Inferior parietal cortex (tissue), 1 donor: ENCODE measurements around the gene PROKR1.
"Not testable (repeated sequence)": the region's sequence is repeated elsewhere in the genome, so short reads cannot be mapped to it uniquely, and the experiment has no call there.

Source experiments
- DNase-seq: peaks from one replicate; pipeline ENCODE4 v3.0.0-alpha.2; 2016; ENCODE audit errors: extremely low spot score

The PROKR1 gene

DNA sequence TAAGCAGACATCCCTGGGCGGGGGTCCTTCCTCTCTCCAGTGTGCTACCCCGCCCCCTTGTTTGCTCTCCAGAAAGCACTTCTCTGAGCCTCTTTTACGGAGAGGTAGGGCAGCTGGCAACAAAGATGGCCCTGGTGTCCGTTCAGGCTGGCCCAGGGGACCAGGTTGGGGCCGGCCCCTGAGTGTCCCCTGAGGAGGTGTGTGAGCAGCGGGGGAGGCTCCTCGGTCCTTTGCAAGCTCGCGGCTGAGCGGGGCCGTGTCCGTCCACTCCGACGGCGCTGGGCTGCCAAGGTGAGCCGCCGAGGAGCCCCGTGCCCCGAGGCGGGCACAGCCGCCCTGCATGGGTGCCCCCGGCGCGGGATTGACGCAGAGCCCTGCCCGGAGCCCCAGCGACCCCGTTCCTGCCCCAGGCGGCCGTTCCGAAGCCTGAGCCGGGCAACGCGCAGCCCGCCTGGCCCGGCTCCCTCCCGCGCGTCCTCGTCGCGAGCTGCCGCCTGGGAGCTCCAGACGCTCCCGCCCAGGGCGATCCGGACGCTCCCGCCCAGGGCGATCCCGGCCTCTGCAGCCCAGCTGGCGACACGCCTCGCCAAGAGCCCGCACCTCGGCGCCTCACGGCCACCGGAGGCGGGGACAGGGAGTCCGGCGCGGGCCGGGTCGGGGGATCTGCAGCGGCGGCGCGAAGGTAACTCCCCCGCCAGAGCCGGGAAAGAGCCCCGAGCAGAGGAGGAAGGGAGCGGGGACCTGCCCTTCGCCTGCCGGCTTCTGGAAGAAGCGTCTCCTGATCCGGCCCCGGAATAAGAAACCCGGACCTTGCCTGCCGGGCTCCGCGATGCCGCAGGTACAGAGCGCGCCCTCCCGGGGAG lies at the start of gene PROKR1:
TSS of gene PROKR1 (plus strand) at position 569 of the 863 bp plus-strand sequence. CDS start 2,243 bp downstream, outside the sequence.
- DNase-seq: no peak

DNA sequence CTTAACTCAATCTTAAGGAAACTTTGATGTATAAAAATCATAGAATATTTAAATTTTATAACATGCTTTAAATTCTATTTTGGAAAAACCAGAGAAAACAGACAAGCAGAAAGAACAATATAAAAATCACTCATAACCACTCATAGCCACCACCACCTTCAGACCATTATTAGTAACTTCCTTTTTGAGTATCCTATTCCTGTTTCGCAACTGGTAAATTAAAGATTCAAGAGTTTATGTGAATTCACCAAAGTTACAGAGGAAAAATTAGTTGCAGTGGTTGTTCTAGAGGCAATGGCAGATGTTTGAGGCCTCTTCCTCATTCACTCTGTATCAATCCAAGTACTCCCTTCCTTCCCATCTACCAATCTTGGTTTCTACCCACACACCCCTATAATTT lies 49.3 kb upstream of the PROKR1 start:
- DNase-seq: no peak

DNA sequence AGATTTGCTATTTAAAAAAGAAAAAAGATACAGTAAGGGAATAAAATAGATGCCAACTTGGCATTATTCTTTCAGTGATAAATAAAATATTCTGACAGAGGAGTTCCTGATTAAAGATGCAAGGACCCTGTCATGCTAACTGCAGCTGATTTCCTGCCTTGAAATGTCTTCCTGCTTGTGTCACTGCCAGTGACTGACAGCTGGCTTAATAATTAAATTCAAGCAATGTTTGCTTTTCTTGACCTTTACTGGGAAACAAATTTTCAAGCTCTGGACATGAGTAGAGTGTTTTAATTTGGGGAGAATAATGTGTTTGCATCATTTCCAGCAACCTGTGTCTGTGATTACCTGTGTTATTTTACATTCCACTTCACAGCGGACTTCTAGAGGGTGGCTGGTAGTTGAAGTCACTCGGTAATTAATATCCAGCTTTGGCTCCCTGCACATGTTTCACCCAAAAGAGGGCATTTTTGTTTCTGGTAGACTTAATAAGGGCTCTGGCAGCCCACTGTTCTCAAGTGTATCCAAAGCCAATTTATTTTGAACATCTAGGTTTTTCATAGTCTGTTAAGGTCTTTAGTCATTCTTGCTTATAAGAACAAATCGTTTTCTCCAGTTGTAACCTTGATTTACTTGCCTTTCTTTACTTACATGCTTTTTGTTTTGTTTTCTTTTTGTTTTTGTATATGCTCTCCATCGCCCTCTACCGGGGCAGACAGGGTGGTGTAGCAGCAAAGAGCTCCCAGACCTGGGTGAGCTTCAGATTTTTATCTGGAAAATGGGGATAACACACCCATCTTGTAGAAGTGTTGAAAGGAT lies 48.5 kb upstream of the PROKR1 start:
- DNase-seq: peak; percentile 19

DNA sequence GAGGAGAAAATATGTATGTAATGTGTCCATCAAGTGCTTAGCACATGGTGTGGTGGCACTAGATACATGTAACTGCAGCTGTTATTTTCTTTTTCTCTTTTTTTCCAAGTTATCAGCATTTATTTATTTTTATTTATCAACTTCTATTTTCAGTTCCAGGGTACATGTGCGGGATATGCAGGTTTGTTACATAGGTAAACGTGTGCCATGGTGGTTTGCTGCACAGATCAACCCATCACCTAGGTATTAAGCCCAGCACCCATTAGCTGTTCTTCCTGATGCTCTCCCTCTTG lies 47.9 kb upstream of the PROKR1 start:
- not testable (repeated sequence) for DNase-seq

DNA sequence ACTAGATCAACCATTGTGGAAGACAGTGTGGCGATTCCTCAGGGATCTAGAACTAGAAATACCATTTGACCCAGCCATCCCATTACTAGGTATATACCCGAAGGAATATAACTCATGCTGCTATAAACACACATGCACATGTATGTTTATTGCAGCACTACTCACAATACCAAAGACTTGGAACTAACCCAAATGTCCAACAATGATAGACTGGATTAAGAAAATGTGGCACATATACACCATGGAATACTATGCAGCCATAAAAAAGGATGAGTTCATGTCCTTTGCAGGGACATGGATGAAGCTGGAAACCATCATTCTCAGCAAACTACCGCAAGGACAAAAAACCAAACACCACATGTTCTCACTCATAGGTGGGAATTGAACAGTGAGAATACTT lies 42.9 kb upstream of the PROKR1 start:
- DNase-seq: not testable (repeated sequence)

DNA sequence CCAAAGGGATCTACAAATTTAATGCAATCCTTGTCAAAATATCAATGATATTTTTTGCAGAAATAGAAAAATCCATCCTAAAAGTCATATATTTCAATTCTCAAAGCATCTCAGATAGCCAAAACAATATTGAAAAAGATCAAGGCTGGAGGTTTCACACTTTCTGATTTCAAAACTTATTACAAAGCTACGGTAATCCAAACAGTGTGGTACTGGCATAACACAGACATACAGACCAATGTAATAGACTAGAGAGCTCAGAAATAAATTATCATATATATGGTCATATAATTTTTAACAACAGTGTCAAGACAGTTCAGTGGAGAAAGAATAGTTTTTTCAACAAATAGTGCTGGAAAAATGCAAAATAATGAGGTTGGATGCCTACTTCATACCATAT lies 40.3 kb upstream of the PROKR1 start:
- DNase-seq: no peak

DNA sequence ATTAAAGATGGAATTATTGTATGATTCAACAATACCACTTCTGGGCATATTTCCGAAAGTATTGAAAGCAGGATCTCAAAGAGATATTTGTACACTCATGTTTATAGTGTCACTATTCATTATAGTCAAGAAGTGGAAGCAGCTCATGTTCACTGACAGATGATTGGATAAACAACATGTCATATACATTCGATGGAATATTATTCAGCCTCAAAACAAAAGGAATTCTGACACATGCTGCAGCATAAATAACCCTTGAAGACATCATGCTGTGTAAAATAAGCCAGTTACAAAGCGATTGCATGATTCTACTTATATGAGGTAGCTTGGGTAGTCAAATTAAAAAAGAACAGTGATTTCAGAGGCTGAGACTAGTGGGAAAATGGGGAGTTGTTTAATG lies 39.3 kb upstream of the PROKR1 start:
- DNase-seq: no peak

DNA sequence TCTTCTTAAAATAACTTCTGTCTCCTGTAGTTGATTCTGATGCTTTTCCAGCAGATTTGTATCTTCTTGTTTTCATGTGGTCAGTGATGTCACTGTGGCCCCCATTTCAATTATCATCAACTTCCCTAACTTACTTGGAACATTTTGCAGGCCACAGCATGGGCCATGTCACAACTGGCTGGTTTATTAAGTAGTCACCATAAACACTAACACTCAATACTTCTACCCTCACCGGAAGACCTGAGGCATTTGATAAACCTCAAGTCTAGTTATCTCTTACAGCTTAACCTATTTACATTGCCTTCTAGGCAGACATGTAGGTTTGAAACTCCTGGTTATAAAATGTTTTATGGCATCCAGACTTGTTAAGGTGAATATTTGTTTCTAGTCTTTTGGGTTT lies 37.4 kb upstream of the PROKR1 start:
- DNase-seq: no peak

DNA sequence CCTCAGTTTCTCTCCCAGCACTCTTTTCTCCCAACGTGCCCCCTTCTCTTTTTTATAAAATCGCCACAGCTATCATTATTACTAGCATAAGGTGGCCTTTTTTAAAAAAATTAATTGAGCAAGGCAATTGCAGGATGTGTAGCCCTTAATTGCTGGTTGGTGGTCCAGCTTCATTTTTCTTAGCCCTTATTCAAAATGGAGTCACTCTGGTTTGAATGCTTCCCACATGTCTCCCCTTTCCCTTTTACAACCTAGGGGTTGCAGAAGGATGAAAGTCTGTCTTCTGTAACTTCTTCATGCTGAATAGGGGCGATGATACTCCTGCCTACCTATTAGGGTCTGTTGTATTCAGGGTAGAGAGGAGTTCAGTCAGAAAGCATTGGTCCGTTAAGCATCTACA lies 36.6 kb upstream of the PROKR1 start:
- no peak for DNase-seq

DNA sequence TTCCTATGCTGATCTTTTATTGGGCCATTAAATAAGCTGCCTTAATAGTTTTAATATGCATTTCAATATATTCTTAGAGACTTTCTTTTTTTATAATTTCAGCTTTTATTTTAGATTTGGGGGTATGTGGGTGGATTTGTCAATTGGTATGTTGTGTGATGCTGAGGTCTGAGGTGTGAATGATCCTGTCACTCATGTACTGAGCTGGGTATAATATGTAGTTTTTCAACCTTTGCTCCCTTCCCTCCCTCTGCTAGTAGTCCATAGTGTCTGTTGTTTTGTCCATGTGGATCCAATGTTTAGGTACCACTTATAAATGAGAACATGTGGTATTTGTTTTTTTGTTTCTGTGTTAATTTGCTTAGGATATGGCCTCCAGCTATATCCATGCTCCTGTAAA lies 35.5 kb upstream of the PROKR1 start:
- no peak for DNase-seq

DNA sequence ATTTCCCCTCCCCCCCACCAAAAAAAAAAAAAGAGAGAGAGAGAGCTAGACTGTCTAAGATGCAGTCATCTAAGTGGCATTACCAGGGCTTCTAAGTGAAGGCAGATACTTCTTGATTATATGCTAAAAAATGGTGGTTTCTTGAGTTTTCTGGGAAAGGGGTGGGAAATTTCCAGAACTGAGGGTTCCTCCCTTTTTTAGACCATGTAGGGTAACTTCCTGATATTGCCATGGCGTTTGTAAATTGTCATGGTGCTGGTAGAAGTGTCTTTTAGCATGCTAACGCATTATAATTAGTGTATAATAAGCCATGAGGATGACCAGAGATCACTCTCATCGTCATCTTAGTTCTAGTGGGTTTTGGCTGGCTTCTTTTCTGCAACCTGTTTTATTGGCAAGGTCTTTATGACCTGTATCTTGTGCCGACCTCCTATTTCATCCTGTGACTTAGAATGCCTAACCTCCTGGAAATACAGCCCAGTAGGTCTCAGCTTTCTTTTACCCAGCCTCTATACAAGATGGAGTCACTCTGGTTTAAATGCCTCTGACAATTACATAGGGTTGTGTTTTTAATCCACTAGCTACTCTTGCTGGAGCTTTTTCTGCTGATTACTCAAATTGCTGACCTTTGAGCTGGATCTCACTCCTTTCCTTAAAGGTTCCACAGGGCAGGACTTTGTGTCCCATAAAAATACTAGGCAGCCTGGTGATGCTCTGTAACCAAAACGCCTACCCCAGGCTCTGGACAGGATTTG lies 30.4 kb upstream of the PROKR1 start:
- DNase-seq: no peak

DNA sequence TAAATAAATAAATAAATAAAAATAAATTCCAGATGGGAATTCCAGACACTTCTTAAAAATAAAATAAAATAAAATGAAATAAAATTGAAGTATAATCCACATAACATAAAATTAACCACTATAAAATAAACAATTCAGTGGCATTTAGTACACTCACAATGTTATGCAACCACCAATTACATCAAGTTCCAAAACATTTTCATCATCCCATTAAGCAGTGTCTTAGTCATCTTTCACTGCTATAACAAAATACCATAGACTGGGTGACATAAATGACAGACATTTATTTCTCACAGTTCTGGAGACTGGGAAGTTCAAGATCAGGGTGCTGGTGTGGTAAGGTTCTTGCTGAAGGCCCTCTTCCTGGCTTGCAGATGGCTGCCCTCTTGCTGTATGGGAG lies 22.6 kb upstream of the PROKR1 start:
- DNase-seq: no peak

DNA sequence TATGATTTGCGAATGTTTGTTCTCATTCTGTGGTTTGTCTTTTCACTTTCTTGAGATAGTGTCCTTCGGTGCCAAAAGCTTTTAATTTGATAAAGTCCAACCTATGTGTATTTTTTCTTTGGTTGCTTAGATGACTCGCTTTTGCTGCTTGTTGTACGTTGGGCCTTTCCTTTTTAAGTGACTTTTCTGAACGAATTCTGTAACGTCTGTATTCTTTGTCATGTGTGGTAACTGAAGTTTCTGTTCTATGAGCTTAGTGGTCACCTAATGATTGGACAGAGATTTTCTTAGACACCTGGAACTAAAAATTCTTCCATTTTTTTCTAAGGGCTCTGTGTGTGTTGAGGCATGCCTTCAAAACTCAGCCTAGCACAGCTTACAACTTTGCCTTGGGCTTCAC lies 19.6 kb upstream of the PROKR1 start:
- DNase-seq: no peak

DNA sequence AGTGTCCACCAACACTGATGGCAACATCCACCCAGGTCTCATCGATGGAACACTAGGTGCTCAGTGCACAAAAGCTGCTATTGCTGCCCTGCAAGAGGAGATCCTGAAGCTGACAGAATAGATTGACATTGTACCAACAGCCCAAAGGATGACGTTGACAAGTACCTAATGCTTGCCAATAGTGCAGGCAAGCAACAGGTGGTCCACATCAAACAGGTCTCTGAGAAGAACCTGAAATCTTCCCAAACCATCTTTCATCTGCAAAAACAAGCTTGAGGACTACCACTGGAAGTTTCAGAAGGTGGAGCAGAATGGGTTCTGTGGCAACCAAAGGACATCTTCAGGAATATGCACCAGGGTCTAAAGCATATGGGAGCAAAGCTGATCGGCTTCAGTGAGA lies 15.8 kb upstream of the PROKR1 start:
- no peak for DNase-seq

DNA sequence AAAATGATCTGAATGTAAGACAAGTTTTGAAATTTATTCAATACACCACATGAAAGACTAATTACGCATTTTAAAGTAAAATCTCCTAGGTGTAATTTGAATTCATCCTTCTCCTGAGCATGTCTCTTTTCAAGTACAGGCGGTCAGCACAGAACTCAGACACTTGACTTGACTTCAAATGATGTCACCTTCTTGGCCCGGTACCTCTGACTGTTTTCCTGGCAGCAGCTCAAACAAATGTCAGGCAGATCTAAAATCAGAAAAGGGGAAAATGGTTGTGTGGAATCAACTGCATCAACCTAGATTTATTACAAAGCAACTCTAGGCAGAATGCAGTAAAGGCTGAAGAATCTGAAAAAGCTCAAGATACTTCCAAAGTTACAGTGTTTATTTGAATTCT lies 11.4 kb upstream of the PROKR1 start:
- DNase-seq: no peak

DNA sequence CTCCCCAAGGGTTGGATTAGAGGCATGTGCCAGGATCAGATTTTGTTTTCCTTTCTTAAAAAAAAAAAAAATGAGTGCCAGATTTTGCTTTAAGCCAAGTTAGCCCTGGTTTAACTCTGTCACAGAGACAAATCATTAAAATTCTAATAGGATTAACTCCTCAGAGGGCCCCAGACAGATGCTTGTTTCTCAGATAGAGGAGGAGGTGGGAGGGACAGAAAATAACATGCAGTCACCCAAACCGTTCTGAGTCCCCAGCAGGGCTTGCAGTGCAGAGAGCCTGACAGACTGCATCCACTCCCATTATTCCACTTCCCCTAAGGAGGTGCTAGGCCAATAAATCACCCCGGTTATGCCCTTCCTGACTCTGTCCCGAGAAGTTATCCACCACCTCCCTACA lies 6.3 kb upstream of the PROKR1 start:
- DNase-seq: no peak

DNA sequence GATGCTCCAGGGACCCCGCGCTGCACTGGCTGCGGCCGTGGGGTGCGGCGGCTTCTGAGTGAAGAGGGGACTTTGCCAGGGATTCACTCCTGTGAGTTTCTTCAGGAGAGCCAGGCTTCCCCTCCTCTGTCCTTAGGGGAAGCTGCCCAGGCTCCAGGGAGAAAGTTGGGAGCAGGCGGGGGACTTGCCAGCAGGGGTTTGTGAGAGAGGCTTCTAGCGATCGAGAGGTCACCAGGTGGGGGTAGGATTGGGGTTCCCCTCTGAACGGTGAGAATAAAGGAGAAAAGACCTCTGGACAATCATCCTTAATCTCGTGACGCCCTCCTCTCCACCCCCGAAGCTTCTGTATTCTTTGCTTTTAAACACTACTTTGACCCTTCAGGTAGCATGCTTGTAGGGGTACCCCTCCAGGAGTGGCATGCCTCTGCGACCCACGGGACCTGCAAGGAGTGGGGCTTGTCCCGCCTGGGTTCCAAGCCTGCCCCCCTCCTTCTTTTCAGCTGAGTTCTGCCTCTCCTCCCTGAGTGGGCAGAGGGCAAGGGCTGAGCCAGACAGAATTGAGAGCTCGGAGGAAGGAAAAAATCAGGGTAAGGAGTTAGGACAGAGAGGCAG lies 601 bp downstream of the PROKR1 start:
- no peak for DNase-seq

DNA sequence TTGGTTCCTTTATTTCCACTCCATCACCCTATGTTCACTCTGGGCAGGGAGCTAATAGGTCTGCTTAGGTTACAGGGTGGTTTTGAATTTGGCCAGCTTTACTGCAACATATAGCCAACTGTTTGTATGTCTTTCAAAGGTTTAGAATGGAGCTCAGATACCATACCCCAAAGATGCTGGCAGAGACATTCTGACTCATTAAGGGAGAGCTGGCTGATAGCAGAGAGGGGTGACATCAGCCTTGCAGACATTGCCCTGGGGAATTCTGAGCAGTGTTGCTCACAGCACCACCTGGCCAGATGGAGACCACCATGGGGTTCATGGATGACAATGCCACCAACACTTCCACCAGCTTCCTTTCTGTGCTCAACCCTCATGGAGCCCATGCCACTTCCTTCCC lies 2.1 kb downstream of the PROKR1 start:
- DNase-seq: no peak

DNA sequence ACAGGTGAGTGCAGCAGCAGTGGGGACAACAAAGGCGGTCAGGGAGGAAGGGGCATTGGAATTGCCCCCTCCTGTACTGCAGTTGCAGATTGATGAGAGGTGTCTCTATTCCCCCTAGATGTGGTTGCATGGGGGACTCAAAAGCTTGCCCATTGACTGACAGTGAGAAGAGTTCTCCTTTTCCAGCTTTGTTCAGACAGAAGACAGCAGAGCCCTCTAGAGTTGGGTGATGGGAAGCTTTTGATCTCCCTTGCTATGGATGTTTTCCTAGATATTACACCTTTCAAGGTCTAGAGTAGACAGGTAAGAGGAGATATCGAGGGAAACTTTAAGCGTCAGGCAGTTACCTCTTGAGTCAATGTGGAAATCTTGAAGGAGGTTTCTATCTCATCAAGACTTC lies 2.9 kb downstream of the PROKR1 start:
- no peak for DNase-seq

DNA sequence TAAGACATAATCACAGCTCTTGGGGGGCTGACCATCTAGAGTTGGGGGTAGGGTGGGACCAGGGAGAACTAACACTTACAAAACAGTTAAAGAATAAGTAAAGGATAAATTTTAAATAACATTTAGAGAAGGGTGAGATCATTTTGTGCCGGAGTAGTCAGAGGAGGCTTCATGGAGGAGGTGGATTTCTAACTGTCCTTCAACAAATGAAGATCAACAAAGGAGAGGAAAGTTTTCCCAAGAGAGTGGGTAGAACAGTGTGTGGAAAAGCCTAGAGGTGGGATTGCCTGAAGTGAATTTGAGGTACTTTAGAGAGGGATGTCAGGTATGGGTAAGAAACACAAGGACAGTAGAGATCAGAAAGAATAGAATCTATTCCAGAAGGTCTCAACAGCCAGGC lies 7.3 kb downstream of the PROKR1 start:
- DNase-seq: no peak

DNA sequence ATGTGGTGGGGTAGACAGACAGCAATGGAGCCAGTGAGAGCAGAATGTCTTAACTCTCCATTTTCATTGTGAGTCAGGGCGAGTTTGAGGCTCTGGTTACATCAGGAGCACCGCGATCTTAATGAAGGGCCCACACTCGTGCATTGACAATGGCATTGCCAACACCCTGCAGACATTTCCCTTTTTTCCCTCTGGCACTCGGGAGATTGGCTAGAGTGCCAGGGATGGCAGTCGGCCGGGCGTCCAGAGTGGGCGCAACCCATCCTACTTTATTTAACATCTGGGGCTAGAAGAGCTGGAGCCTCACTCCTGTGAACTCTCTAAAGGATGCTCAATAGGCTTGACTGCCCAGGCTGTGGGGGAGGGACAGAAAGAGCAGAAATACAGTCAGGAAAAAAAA lies 9.7 kb downstream of the PROKR1 start:
- no peak for DNase-seq

DNA sequence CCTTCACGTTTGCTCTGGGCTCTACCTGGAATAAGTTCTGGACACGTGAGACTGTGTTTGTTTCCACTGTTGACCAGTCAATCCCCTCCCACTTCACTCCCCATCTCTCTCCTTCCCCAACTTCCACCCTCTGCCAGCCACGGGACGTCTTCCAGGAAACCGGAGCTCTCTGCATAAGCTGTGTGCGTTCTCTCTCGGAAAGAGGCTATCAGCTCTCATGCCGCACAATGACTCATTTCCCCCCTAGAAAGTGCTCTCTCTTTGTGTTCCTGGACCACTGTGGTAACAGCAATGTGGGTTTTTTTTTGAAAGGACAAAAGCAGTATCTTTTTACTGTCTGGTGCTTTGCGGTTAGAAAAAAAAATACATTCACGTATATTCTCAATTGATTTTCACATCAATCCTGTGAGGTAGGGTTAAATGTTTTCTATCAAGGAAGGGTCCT lies 10.2 kb downstream of the PROKR1 start:
- DNase-seq: no peak
